Activated CD4-positive, alpha-beta memory T cell treated with anti-CD3 and anti-CD28 coated beads for 36 hours (primary cell): ENCODE measurements around the gene TEX9. TPM values are rescaled to one million over a fixed set of nuclear protein-coding genes. Genes with fewer than 3 reads are reported as not detected.
"Not testable (repeated sequence)": the region's sequence is repeated elsewhere in the genome, so short reads cannot be mapped to it uniquely, and the experiment has no call there.

Experiments
- CTCF ChIA-PET: fragments of 350-600 bp; sonication (Branson Sonifier 250); formaldehyde crosslinking; loops from one replicate; lab custom pipeline; 2021; ENCODE audit warnings: antibody characterized with exemption, inconsistent platforms; lab: Charles Lee
- POLR2A ChIA-PET: fragments of 350-600 bp; sonication (Branson Sonifier 250); formaldehyde crosslinking; loops from one replicate; lab custom pipeline; 2021; ENCODE audit warnings: antibody characterized with exemption; lab: Charles Lee
- DNase-seq: peaks from one replicate; pipeline ENCODE4 v3.0.0-alpha.2; 2020
- H3K27ac Mint-ChIP-seq: one replicate; pipeline ENCODE4 v1.8.0; 2021; ENCODE audit warnings: mixed read lengths
- H3K27me3 Mint-ChIP-seq: one replicate; pipeline ENCODE4 v1.8.0; 2021; ENCODE audit warnings: mixed read lengths
- H3K36me3 Mint-ChIP-seq: one replicate; pipeline ENCODE4 v1.8.0; 2021; ENCODE audit warnings: mixed read lengths
- H3K4me1 Mint-ChIP-seq: one replicate; pipeline ENCODE4 v1.8.0; 2021; ENCODE audit warnings: low read depth, mixed read lengths
- H3K4me3 Mint-ChIP-seq: one replicate; pipeline ENCODE4 v1.8.0; 2021; ENCODE audit warnings: mild to moderate bottlenecking, mixed read lengths
- H3K9me3 Mint-ChIP-seq: one replicate; pipeline ENCODE4 v1.8.0; 2021; ENCODE audit warnings: mixed read lengths
- intact Hi-C: fragments of 100-400 bp; cut with micrococcal nuclease; formaldehyde crosslinking; loops from one replicate; pipeline ENCODE4 v1.15.1; 2023
- total RNA-seq, 2 experiments: library from RNA; stranded (reverse); gene quantifications; one replicate each; pipeline ENCODE4 v1.2.3, GENCODE V29; 2021

Gene TEX9
- total RNA-seq = 1 to 10 TPM; 1.3 to 1.6 TPM

DNA sequence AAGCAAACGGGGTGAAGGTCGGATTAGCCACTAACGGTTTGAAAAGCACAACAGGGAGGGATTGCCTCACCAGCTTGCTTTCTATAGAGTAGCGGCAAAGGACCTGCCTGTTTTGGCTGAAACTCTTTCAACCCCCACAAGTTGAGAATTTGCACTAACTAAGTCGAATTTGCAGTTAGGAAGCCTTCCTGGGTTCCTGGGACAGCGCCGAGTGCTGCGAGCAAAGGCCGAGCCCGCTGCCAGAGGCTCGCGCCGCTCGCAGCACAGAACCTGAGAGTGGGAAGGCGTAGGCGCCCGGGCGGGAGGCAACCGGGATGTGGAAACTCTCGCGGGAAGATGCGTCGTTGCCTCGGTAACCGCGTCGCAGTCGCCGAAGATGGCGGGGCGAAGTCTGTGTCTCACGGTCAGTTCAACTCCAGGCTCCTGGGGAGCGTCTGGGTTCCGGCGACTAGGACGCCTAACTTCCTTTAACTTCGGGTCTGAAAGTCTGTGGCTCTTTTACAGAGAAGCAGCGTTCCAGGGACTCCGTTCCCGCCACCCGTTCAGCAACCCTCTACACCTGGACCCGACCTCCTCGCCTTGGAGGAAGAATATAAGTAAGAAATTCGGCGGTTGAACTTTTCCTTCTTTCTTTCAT lies at the start of gene TEX9:
Gene TEX9, plus strand, starts transcription at position 352 of the 637 bp plus-strand sequence. Its CDS starts 25 bp downstream, at position 377.
- CTCF ChIA-PET = interaction anchor here (0.6 kb wide), 1 partner anchor 1477 kb away, joined by 3 read pairs; no protein-coding TSS in a partner anchor
- Mint-ChIP-seq H3K4me1 (peaks cover 16% of the 10 kb centered on the region), H3K4me3 (peak within 1 kb of the TSS; percentile 79), H3K9me3 (no peaks in the 10 kb centered on the region), H3K27me3 (peaks cover 21% of the 10 kb centered on the region), H3K27ac (no peak within 1 kb of the TSS), H3K36me3 (no peaks in the 10 kb centered on the region)
- intact Hi-C loops = loop anchor here (2.0 to 10.0 kb wide), 2 partner anchors 100 to 118 kb away; partner anchors contain the start of gene MNS1
- DNase-seq = peak; percentile 87
- POLR2A ChIA-PET = no interaction called here

DNA sequence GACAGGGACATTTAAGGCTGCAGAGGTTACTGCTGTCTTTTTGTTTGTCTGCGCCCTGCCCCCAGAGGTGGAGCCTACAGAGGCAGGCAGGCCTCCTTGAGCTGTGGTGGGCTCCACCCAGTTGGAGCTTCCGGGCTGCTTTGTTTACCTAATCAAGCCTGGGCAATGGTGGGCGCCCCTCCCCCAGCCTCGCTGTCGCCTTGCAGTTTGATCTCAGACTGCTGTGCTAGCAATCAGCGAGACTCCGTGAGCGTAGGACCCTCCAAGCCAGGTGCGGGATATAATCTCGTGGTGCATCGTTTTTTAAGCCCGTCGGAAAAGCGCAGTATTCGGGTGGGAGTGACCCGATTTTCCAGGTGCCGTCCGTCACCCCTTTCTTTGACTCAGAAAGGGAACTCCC lies 48.7 kb upstream of the TEX9 start:
- H3K36me3 Mint-ChIP-seq, POLR2A ChIA-PET, H3K27ac Mint-ChIP-seq, DNase-seq, intact Hi-C loops, H3K27me3 Mint-ChIP-seq, CTCF ChIA-PET, H3K4me1 Mint-ChIP-seq, H3K4me3 Mint-ChIP-seq: not testable (repeated sequence)
- peaks cover 13% of the 10 kb centered on the region for H3K9me3 Mint-ChIP-seq

DNA sequence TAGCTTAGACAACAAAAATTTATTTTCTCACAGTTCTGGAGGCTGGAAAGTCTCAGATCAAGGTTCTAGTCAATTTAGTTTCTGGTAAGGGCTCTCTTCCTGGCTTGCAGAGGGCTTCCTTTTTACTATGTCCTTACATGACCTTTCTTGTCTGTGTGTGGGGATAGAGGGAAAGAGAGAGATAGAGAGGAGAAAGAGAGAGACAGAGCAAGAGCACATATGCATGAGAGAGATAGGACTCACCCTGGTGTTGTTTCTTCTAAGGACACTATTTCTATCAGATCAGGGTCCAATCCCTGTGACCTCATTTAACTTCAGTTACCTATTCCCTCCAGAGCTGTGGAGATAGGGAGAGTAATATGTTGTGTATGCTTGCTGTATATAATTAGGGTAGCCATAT lies 44.9 kb upstream of the TEX9 start:
- CTCF ChIA-PET = no interaction called here
- H3K4me3 Mint-ChIP-seq = no peak overlapping the region
- H3K4me1 Mint-ChIP-seq = no peaks in the 10 kb centered on the region

DNA sequence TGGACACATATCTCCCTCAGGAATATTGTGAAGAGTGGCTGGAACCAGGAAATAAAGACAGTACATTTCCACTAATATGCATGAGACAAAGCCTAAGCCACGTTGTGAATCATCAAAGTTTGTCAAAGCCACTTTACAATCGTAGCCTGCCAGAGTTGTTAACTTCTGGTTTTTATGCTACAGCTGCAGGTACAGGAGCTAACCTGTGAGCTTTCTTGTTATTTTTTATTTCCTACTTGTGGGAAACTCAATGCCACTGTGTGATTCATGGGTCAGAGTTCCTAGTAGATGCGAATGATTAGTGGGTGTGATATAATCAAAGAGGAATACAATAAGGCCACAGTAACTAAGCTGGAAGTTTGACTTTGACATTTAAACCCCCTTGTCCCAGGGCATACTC lies 44.4 kb upstream of the TEX9 start:
- peaks cover 16% of the 10 kb centered on the region for H3K9me3 Mint-ChIP-seq
- ChIA-PET POLR2A (no interaction called here), CTCF (no interaction called here)
- H3K27ac Mint-ChIP-seq = no peak overlapping the region
- H3K4me3 Mint-ChIP-seq = no peak overlapping the region
- no peaks in the 10 kb centered on the region for H3K36me3 Mint-ChIP-seq
- intact Hi-C loops = no loop called here
- H3K4me1 Mint-ChIP-seq = no peaks in the 10 kb centered on the region
- no peak for DNase-seq
- H3K27me3 Mint-ChIP-seq = peaks cover 7% of the 10 kb centered on the region

More for the DNA sequence above, 44.9 kb upstream of the TEX9 start:
- H3K27ac Mint-ChIP-seq = no peak overlapping the region
- H3K9me3 Mint-ChIP-seq = peaks cover 16% of the 10 kb centered on the region
- no peaks in the 10 kb centered on the region for H3K36me3 Mint-ChIP-seq
- POLR2A ChIA-PET = no interaction called here
- H3K27me3 Mint-ChIP-seq = peaks cover 7% of the 10 kb centered on the region
- intact Hi-C loops = no loop called here
- no peak for DNase-seq

DNA sequence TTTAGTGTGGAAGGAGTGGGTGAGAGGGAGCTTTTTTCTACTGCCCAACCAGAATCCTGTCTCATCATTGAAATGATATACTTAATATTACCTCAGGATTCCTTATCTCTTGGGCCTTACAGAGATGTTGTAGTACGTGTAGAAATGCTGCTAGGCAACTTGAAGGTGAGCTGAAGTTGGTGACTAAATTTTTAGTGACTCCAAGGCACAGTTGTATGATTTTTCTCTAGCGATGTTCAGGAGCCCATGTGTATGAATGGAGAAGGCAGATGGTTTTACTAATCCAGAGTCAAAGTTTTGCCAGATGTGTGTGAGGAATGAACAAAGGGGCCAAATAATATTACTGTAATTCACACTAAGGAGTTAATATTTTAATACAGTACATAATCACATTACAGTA lies 42.8 kb upstream of the TEX9 start:
- Mint-ChIP-seq H3K4me1 (no peaks in the 10 kb centered on the region), H3K4me3 (no peak overlapping the region), H3K27me3 (peaks cover 7% of the 10 kb centered on the region), H3K27ac (no peak overlapping the region), H3K36me3 (no peaks in the 10 kb centered on the region), H3K9me3 (peaks cover 15% of the 10 kb centered on the region)
- POLR2A ChIA-PET = no interaction called here
- intact Hi-C loops = no loop called here
- no peak for DNase-seq
- CTCF ChIA-PET = no interaction called here

DNA sequence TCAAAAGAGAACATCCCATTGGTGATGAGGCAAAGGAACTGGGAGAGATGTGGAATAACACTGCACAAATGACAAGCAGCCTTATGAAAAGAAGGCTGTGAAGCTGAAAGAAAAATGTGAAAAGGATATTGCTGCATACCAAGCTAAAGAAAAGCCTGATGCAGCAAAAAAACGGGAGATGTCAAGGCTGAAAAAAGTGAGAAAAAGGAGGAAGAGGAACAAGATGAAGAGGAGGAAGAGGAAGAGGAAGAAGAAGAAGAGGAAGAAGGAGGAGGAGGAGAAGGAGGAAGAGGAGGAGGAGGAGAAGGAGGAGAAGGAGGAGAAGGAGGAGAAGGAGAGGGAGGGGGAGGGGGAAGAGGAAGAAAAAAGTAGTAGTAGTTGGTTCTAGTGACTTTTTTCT lies 41.8 kb upstream of the TEX9 start:
- intact Hi-C loops = no loop called here
- Mint-ChIP-seq H3K4me3 (no peak overlapping the region), H3K27ac (no peak overlapping the region), H3K4me1 (no peaks in the 10 kb centered on the region), H3K36me3 (no peaks in the 10 kb centered on the region), H3K9me3 (peaks cover 6% of the 10 kb centered on the region), H3K27me3 (peaks cover 7% of the 10 kb centered on the region)
- CTCF ChIA-PET = no interaction called here
- POLR2A ChIA-PET = no interaction called here
- DNase-seq = no peak

DNA sequence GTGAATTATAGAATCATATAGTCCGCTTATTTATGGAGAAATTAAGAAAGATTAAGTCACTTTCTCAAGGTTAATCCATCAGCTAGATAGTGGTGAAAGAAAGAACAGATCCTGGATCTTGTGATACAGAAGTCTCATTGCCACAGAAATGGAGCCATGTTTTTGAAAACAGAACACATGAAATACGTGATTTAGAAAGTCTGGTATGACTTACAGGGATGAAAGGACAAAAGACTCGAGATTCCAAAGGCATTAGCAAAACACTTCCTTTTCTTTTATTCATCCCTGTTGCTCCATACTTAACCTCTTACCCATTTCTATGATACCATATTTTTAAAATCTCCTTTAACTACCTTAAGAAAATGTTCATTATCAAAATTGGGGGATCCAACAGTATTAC lies 40.0 kb upstream of the TEX9 start:
- Mint-ChIP-seq H3K27ac (no peak overlapping the region), H3K9me3 (peaks cover 13% of the 10 kb centered on the region), H3K4me3 (no peak overlapping the region), H3K4me1 (no peaks in the 10 kb centered on the region), H3K27me3 (peaks cover 9% of the 10 kb centered on the region), H3K36me3 (no peaks in the 10 kb centered on the region)
- DNase-seq = no peak
- CTCF ChIA-PET = no interaction called here
- intact Hi-C loops = no loop called here
- POLR2A ChIA-PET = no interaction called here

DNA sequence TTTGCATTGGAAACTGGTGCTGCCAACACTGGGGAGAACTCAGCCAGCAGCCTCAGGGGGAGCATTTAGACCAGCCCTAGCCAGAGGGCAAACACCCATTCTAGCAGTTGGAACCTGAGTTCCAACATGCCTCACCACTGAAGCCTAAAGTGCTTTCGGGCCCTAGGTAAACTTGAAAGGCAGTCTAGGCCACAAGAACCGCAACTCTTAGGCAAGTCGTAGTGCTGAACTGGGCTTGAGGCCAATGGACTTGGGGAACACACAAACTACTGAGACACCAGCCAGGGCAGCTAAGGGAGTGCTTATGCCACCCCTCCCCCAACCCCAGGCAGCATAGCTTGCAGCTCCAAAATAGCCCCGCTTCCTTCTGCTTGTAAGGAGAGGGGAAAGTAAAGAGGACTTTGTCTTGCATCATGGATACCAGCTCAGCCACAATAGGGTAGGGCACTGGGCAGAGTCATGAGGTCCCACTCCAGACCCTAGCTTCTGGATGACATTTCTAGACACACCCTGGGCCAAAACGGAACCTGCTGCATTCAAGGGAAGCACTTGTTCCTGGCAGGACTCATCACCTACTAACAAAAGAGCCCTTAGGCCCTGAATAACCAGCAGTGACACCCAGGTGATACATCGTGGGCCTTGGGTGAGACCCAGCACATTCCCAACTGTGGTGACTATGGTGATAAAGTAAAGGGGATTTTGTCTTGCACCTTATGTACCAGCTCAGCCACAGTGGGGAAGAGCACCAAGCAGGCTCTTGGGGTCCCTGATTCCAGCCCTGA lies 37.3 kb upstream of the TEX9 start:
- peaks cover 26% of the 10 kb centered on the region for H3K9me3 Mint-ChIP-seq
- ChIA-PET POLR2A (no interaction called here), CTCF (no interaction called here)
- no peak overlapping the region for H3K27ac Mint-ChIP-seq
- peaks cover 3% of the 10 kb centered on the region for H3K27me3 Mint-ChIP-seq
- H3K4me1 Mint-ChIP-seq = no peaks in the 10 kb centered on the region
- DNase-seq = no peak
- intact Hi-C loops = no loop called here
- H3K36me3 Mint-ChIP-seq = no peaks in the 10 kb centered on the region
- H3K4me3 Mint-ChIP-seq = no peak overlapping the region

DNA sequence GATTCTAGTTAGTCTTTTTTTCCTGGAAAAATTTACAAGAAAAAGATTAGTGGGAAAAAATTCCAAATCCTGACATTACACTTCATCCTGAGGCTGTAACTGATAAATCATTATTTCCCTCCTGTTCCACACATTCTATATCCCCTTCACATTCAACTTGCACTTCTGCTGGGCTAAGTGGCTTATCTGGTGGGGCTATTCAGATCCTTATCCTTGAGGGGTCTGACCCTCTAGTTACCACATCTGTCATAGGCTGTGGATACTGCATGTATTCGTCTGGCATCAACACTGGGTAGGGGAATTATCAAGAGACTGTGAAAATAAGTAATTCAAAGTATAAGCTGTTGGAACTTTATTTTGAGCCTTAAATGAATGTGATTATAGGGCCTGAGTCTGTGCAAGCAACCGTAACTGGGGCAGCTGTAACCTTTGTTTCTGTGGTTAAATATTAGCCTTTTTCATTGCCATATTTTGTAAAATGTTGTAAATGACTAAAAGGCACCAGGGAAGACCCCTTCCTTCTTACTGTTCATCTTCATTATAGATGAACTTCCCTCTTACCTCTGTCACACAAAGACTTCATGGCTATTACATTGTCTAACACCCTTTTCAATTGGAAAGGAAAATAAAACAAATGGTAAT lies 28.0 kb upstream of the TEX9 start:
- H3K4me3 Mint-ChIP-seq = no peak overlapping the region
- ChIA-PET POLR2A (interaction anchor here (0.6 kb wide), 1 partner anchor 11 kb away, joined by 6 read pairs; no protein-coding TSS in a partner anchor), CTCF (no interaction called here)
- H3K27ac Mint-ChIP-seq = no peak overlapping the region
- H3K4me1 Mint-ChIP-seq = no peaks in the 10 kb centered on the region
- peaks cover 3% of the 10 kb centered on the region for H3K36me3 Mint-ChIP-seq
- intact Hi-C loops = no loop called here
- no peak for DNase-seq
- H3K27me3 Mint-ChIP-seq = peaks cover 9% of the 10 kb centered on the region
- H3K9me3 Mint-ChIP-seq = peaks cover 32% of the 10 kb centered on the region

DNA sequence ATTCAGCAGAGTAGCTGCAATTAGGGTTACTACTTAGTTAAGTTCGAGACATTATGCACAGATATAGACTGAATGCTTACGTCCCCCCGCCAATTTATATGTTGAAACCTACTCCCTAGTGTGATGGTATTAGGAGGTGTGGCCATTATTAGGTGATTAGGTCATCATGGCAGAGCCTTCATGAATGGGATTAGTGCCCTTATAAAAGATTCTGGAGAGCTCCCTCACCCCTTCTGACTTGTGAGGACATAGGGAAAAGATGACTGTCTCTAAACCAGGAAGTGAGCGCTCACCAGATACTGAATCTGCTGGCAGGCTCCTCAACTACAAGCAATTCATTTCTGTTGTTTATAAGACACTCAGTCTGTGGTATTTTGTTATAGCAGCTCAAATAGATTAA lies 25.6 kb upstream of the TEX9 start:
- H3K4me3 Mint-ChIP-seq = no peak overlapping the region
- POLR2A ChIA-PET = no interaction called here

DNA sequence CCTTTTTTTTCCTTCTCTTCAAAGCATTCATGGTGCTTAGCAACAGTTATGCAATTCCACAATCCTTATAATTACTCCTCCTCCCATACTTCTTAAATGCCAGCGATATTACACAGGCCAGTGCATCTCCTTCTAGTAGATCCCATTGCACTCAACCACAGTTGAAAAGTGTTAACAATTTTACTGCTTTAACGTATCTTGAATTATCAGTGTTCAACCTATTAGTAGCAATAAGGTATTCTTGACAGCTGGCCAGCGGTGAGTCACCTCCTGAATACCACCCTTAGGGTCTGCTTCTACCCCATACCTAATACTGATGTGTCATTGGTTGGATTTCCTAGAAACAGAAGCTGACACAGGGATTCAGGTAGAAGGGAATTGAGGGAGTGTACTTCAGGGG lies 24.0 kb upstream of the TEX9 start:
- ChIA-PET POLR2A (no interaction called here), CTCF (interaction anchor here (0.6 kb wide), 1 partner anchor 23 kb away, joined by 3 read pairs; no protein-coding TSS in a partner anchor)
- no peaks in the 10 kb centered on the region for H3K36me3 Mint-ChIP-seq
- peaks cover 12% of the 10 kb centered on the region for H3K27me3 Mint-ChIP-seq
- intact Hi-C loops = no loop called here
- H3K4me3 Mint-ChIP-seq = no peak overlapping the region
- no peak for DNase-seq
- peaks cover 3% of the 10 kb centered on the region for H3K9me3 Mint-ChIP-seq
- H3K27ac Mint-ChIP-seq = no peak overlapping the region
- no peaks in the 10 kb centered on the region for H3K4me1 Mint-ChIP-seq

More for the DNA sequence above, 25.6 kb upstream of the TEX9 start:
- intact Hi-C loops = no loop called here
- no peak overlapping the region for H3K27ac Mint-ChIP-seq
- no peak for DNase-seq
- no peaks in the 10 kb centered on the region for H3K4me1 Mint-ChIP-seq
- H3K36me3 Mint-ChIP-seq = no peaks in the 10 kb centered on the region
- peaks cover 12% of the 10 kb centered on the region for H3K27me3 Mint-ChIP-seq
- peaks cover 11% of the 10 kb centered on the region for H3K9me3 Mint-ChIP-seq
- CTCF ChIA-PET = no interaction called here

DNA sequence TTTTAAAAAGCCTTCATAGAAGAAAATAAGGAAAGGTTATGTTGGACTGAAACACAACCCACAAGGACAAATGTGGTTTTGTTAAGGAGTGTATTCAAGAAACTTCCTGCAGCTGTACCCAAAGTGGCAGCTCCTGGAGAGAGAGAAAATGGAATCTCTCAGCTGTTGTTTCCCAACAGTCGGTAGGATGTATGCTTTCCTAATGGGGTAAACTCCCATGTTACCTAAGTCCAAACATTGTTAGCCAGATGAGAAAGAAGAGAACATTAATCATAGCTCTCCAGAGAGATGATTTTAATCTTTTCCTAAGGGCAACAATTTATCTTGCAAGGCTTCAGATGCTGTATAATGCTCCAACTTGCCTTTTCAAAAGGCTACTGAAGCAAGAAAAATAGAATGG lies 22.6 kb upstream of the TEX9 start:
- H3K27ac Mint-ChIP-seq = no peak overlapping the region
- H3K4me3 Mint-ChIP-seq = no peak overlapping the region
- H3K9me3 Mint-ChIP-seq = peaks cover 3% of the 10 kb centered on the region
- intact Hi-C loops = no loop called here
- peaks cover 12% of the 10 kb centered on the region for H3K27me3 Mint-ChIP-seq
- H3K36me3 Mint-ChIP-seq = no peaks in the 10 kb centered on the region
- H3K4me1 Mint-ChIP-seq = no peaks in the 10 kb centered on the region
- ChIA-PET CTCF (no interaction called here), POLR2A (no interaction called here)
- DNase-seq = no peak
